Esophagus squamous epithelium (tissue), 5 donors: ENCODE measurements around the gene PILRA. TPM values are rescaled to one million over a fixed set of nuclear protein-coding genes. Genes with fewer than 3 reads are reported as not detected.
A peak's percentile ranks its signal among the peaks of the same experiment; 100 is the strongest.
"Not testable (repeated sequence)": the region's sequence is repeated elsewhere in the genome, so short reads cannot be mapped to it uniquely, and the experiment has no call there.

Source experiments
- DNase-seq: peaks from one replicate; lab custom pipeline; 2025; lab: John Stamatoyannopoulos, UW
- H3K27ac ChIP-seq, 4 donors: fragments of 200-600 bp; sonication (generic); one replicate each; pipeline ENCODE4 v1.5.1; 2016 to 2019; ENCODE audit warnings: mild to moderate bottlenecking in 1 of 4
- H3K27me3 ChIP-seq, 4 donors: fragments of 200-600 bp; sonication (generic); 1 replicate in 3 of 4; 2 replicates in 1 of 4; pipeline versions ENCODE4 v1.5.1 to v1.6.0; 2017 to 2021; ENCODE audit warnings: antibody characterized with exemption in 1 of 4
- H3K36me3 ChIP-seq, 3 donors: fragments of 200-600 bp; sonication (generic); one replicate each; pipeline ENCODE4 v1.5.1; 2016 to 2019
- H3K4me1 ChIP-seq, 3 donors: fragments of 200-600 bp; sonication (generic); one replicate each; pipeline ENCODE4 v1.5.1; 2017 to 2019
- H3K4me3 ChIP-seq, 4 donors: fragments of 200-600 bp; sonication (generic); 1 replicate in 3 of 4; 2 replicates in 1 of 4; pipeline ENCODE4 v1.5.1; 2016 to 2019; ENCODE audit warnings: mild to moderate bottlenecking in 2 of 4, moderate library complexity in 1 of 4
- H3K9me3 ChIP-seq, 3 donors: fragments of 200-600 bp; sonication (generic); one replicate each; pipeline ENCODE4 v1.5.1; 2016 to 2019
- POLR2A ChIP-seq, 4 donors: fragments of 450-650 bp; IDR thresholded peaks; one replicate each; pipeline ENCODE4 v1.6.1; 2017; ENCODE audit warnings: antibody characterized with exemption in 4 of 4, mild to moderate bottlenecking in 4 of 4, moderate library complexity in 3 of 4
- WGBS, 2 donors: methylation state at CpG; one replicate each; pipeline ENCODE4 v1.1.5; 2018; 5-methylcytosine and 5-hydroxymethylcytosine counted together
- intact Hi-C: fragments of 100-400 bp; cut with DNase I; formaldehyde crosslinking; loops from one replicate; pipeline ENCODE4 v1.15.0; 2022
- total RNA-seq, 4 donors: library from RNA; depleted of rRNA; stranded (reverse); fragments of >200 nt; gene quantifications; one replicate each; pipeline ENCODE4 v1.1.0, GENCODE V29; 2016
- TF ChIP-seq, protein P1 (sequence below), 6 experiments: fragments of 450-650 bp in 4 of 6; fragments of 200-600 bp in 2 of 6; sonication (generic) in 2 of 6; IDR thresholded peaks; one replicate each; pipeline ENCODE4 v1.5.1; 2016 to 2019; ENCODE audit warnings: antibody characterized with exemption in 6 of 6, mild to moderate bottlenecking in 4 of 6, moderate library complexity in 4 of 6
- donor health status: DM: yes; HTN: yes; CAD: no.

The PILRA gene
- total RNA-seq, 4 donors from 2014 or later, result 0.61 to 5.0 (median 1.1) TPM

DNA sequence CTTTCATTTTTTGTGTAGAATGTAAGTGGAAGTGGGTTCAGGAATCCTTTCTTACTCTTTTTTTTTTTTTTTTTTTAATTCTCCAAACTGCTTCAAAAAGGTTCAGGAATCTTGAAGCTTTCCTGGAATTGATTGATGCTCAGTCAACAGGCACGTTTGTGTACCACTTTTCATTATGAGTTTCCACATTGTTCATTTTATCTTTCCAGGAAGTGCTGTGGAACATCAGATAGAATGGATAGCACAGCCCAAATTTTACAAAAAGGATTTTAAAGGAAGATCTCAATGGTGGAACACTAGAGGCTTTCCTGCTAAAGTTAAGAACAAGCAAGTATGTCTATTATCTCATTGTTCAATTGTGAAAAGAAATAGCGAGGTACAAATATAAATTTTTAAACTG, 64.9 kb downstream of the PILRA start:
- 49 to 56% methylated on average over 2 of the region's 2 CpGs for WGBS, 2 donors
- no peaks in the 10 kb centered on the region for H3K27me3 ChIP-seq
- TF ChIP-seq, protein P1, sequence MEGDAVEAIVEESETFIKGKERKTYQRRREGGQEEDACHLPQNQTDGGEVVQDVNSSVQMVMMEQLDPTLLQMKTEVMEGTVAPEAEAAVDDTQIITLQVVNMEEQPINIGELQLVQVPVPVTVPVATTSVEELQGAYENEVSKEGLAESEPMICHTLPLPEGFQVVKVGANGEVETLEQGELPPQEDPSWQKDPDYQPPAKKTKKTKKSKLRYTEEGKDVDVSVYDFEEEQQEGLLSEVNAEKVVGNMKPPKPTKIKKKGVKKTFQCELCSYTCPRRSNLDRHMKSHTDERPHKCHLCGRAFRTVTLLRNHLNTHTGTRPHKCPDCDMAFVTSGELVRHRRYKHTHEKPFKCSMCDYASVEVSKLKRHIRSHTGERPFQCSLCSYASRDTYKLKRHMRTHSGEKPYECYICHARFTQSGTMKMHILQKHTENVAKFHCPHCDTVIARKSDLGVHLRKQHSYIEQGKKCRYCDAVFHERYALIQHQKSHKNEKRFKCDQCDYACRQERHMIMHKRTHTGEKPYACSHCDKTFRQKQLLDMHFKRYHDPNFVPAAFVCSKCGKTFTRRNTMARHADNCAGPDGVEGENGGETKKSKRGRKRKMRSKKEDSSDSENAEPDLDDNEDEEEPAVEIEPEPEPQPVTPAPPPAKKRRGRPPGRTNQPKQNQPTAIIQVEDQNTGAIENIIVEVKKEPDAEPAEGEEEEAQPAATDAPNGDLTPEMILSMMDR (IDR thresholded peaks at IDR 0.05), result no peak
- TF ChIP-seq POLR2A (IDR thresholded peaks at IDR 0.05), result no peak
- intact Hi-C loops, result no loop called here
- H3K27ac ChIP-seq, result no peak overlapping the region
- H3K36me3 ChIP-seq, result peaks cover 12 to 20% (median 13%) of the 10 kb centered on the region in 3 donors
- no peaks in the 10 kb centered on the region for H3K9me3 ChIP-seq
- H3K4me3 ChIP-seq, result no peak overlapping the region
- peaks cover 0 to 33% (median 11%) of the 10 kb centered on the region in 3 donors for H3K4me1 ChIP-seq
- DNase-seq, result no peak

DNA sequence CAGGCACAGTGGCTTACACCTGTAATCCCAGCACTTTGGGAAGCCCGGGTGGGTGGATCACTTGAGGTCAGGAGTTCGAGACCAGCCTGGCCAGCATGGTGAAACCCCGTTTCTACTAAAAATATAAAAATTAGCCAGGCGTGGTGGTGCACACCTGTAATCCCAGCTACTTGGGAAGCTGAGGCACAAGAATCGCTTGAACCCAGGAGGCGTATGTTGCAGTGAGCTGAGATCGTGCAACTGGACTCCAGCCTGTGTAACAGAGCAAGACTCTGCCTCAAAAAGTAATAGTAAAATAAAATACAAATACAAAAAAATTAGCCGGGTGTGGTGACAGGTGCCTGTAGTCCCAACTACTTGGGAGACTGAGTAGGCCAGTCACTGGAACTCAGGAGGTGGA, 65.4 kb downstream of the PILRA start:
- Histone ChIP-seq H3K4me1 (peaks cover 0 to 27% (median 11%) of the 10 kb centered on the region in 3 donors), H3K36me3 (peaks cover 6 to 14% (median 8%) of the 10 kb centered on the region in 3 donors)
- WGBS, 2 donors, result 83 to 92% methylated on average over 8 of the region's 8 CpGs
- H3K9me3 ChIP-seq, H3K4me3 ChIP-seq, DNase-seq, H3K27ac ChIP-seq, intact Hi-C loops, H3K27me3 ChIP-seq: not testable (repeated sequence)

DNA sequence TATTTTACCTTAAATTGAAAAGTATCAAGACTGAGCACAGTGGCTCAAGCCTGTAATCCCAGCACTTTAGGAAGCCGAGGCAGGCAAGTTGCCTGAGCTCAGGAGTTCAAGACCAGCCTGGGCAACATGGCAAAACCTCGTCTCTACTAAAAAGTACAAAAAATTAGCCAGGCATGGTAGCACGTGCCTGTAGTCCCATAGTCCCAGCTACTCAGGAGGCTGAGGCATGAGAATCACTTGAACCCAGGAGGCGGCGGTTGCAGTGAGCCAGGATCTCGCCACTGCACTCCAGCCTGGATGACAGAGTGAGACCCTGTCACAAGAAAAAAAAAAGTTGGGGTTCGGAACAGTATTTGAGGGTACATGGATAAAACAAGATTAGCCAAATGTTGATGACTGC, 66.0 kb downstream of the PILRA start:
- DNase-seq, H3K27ac ChIP-seq, H3K9me3 ChIP-seq, H3K4me3 ChIP-seq, H3K27me3 ChIP-seq, H3K36me3 ChIP-seq, intact Hi-C loops: not testable (repeated sequence)
- peaks cover 0 to 25% (median 11%) of the 10 kb centered on the region in 3 donors for H3K4me1 ChIP-seq
- WGBS, 2 donors, result 90 to 91% methylated on average over 7 of the region's 7 CpGs

DNA sequence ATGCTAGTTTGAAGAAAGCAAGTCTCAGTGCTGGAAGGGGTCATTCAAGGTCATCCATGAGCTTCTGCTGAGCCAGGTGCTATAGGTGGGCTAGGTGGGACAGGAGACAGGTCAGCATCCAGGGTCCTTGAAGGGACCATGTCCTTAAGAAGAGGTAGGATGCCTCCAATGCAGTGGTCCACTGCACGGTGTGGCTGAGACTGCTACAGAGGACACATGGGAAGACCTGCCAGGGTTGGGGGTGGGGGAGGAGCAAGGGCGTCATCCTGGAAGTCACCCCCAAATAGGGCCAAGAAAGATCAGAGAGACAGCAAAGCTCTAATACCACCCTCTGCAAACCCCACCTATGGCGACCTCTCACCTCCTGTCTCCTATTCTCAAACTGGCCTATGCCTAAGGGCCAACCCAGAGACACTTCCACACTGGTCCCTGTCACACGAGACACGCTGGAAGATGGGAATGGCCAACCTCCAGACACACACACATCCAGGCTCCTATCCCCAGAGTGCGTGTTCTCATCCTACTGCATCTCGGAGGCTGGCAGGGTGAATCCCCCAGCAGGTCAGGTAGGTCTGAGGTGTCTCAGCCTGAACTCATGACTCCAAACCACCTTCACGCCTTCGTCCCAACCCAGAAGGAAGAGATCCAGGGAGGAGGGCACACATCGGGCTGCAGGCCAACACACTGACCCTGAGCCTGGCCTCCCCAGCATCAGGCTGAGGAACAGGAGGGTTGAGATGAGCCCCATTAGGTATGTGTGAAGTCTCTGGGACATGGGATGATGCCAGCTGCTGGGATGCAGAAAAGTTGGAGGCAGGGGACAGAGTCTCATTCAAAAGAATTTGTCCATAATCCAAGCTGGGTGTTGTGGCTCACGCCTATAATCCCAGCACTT, 68.6 kb downstream of the PILRA start:
- 83 to 88% methylated on average over 2 to 9 of the region's 11 CpGs for WGBS, 2 donors
- Histone ChIP-seq H3K4me1 (peaks cover 0 to 27% (median 0%) of the 10 kb centered on the region in 3 donors), H3K27me3 (no peaks in the 10 kb centered on the region), H3K9me3 (no peaks in the 10 kb centered on the region), H3K27ac (no peak overlapping the region), H3K36me3 (no peaks in the 10 kb centered on the region), H3K4me3 (no peak overlapping the region)
- intact Hi-C loops, result no loop called here
- no peak for DNase-seq
- TF ChIP-seq, protein P1 (IDR thresholded peaks at IDR 0.05), result no peak

DNA sequence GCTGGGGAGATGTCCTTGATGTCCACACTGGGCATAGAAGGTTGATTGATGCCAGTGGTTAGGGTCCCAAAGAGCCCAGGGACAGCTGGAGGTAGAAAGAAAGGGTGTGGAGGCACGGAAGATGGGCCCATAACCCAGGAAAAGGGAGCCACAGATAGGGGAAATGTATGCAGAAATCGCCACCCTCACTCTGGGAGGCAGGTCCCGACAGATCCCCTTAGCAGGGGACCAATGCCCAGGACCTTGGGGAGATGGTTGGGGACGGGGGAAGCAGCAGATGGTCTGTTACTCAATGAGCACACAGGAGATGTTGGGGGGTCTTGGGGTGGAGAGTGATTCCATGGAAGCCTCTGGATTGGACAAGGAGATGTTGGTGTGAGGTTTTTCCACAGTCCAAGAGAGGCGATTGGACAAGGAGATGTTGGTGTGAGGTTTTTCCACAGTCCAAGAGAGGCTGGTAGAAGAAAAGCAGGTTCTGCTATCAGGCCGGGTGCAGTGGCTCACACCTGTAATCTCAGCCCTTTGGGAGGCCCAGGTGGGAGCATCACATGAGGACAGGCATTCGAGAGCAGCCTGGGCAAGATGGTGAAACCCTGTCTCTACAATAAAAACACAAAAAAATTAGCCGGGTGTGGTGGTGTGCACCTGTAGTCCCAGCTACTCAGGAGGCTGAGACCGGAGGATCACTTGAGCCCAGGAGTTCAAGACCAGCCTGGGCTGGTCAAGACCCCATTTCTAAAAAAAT, 70.0 kb downstream of the PILRA start:
- intact Hi-C loops, result no loop called here
- no peak for DNase-seq

More for the DNA sequence above, 70.0 kb downstream of the PILRA start:
- H3K27me3 ChIP-seq, result no peaks in the 10 kb centered on the region
- WGBS, 2 donors, result 76 to 79% methylated on average over 9 of the region's 9 CpGs
- no peaks in the 10 kb centered on the region for H3K9me3 ChIP-seq
- no peak overlapping the region for H3K4me3 ChIP-seq
- no peaks in the 10 kb centered on the region for H3K36me3 ChIP-seq
- H3K4me1 ChIP-seq, result peaks cover 0 to 22% (median 0%) of the 10 kb centered on the region in 3 donors
- peak overlapping the region in 2 of 4 donors; percentile 69 to 76 for H3K27ac ChIP-seq
- TF ChIP-seq, protein P1 (IDR thresholded peaks at IDR 0.05), result no peak
- no peak for TF ChIP-seq POLR2A (IDR thresholded peaks at IDR 0.05)
